Right renal cortex interstitium (tissue), 3 donors: ENCODE data around the gene KDELR1. TPM values are rescaled to one million over a fixed set of nuclear protein-coding genes. Genes with fewer than 3 reads are reported as not detected.
A peak's percentile ranks its signal among the peaks of the same experiment; 100 is the strongest.
"Not testable (repeated sequence)": the region's sequence is repeated elsewhere in the genome, so short reads cannot be mapped to it uniquely, and the experiment has no call there.

Experiments
- DNase-seq, 3 donors: peaks; one replicate each; pipeline ENCODE4 v3.0.0-alpha.2; 2013; ENCODE audit warnings: low read depth in 3 of 3, low spot score in 2 of 3
- polyA plus RNA-seq, 3 donors: library from polyadenylated mRNA; unstranded; fragments of 120-200 nt; gene quantifications; one replicate each; pipeline ENCODE4 v1.2.1, GENCODE V29; 2013; ENCODE audit not compliant: insufficient read length in 3 of 3

KDELR1 gene
- polyA plus RNA-seq, 3 donors, result 206 to 257 (median 218) TPM

DNA sequence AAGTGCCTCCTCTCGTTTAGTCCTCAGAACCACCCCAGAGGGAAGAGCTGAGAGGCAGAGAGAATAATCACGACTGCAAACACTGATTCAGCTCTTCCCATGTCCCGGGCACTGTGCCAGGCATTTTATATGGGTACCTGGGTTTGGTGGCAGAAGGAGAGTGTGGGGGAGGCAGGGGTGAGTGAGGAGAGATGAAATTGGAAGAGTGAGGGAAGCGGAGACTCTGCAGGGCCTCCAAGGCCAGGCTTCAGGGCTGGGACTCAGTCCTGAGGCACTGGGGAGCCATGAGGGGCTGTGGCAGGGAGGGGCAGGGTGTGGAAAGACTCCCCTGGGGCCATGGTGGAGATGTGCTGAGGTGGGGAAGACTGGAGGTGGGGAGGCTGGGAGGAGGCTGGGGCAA is 18.4 kb downstream of the KDELR1 start:
- DNase-seq, result no peak

DNA sequence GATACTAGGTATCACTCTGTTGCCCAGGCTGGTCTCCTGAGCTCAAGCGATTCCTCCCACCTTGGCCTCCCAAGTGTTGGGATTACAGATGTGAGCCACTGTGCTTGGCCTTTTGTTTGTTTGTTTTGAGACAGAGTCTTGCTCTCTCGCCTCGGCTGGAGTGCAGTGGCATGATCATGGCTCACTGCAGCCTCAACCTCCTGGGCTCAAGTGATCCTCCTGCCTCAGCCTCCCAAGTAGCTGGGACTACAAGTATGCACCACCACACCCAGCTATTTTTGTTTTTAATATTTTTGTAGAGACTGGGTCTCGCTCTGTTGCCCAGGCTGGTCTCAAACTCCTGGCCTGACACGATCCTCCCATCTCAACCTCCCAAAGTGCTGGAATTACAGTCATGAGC is 19.6 kb downstream of the KDELR1 start:
- DNase-seq, result not testable (repeated sequence)

DNA sequence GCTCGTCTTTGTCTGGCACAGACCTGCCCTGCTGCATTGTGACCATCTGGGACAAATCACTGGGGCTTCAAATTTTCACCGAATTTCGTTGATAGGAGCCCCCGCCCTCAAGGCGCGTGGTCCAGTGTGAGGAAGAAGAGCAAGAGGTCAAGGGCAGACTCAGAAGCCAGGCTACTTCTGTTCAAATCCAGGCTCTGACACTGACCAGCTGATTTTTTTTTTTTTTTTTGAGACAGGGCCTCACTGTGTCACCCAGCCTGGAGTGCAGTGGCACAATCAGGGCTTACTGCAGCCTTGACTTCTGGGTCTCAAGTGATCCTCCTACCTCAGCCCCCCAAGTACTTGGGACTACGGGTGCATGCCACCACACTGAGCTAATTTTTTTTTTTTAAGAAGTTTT is 20.0 kb downstream of the KDELR1 start:
- no peak for DNase-seq

DNA sequence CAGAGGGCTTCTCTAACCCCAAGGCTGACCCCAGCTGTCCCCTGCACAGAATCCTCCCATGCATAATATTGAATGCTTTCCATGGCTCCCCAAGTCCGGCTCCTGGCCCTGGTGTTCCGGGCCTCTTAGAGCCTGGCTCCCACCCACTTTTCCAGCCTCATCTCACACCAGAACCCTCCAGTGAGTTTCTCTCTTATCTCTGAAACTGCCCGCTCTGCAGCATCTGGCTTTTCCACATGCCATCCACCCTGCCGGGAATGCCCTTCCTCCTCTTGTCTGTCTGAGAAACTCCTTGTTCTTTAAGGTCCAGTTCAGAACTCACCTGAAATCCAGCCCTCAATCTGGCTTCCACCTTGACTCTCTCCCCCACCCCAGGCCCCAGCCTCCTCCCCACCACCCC is 20.4 kb downstream of the KDELR1 start:
- DNase-seq, result no peak

GRCh38 chr19:48368936-48369335 is 22.4 kb downstream of the KDELR1 start:
- DNase-seq, result no peak

- DNase-seq, result no peak
Observed at GRCh38 chr19:48367855-48368254, 23.5 kb downstream of the KDELR1 start.

DNA sequence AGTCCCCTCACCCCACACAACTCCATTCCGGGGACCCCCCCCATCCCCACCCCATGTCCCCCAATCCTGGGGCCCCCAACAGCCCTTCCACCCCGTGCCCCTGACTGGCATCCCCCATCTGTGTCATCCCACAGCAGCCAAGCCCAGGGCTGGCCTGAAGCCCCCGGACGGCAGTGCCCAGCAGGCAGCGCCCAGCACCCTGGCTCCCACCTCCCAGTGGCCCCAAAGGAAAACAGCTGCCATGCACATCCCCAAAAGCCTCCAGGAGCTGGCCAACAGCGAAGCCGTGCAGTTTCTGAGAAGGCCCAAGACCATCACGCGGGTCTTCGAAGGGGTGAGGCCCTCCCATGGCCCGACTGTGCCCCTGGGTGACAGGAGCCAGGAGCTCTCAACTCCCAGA is 25.7 kb downstream of the KDELR1 start:
- DNase-seq, result no peak

- no peak for DNase-seq
Observed at GRCh38 chr19:48364598-48365348, 26.6 kb downstream of the KDELR1 start.

DNA sequence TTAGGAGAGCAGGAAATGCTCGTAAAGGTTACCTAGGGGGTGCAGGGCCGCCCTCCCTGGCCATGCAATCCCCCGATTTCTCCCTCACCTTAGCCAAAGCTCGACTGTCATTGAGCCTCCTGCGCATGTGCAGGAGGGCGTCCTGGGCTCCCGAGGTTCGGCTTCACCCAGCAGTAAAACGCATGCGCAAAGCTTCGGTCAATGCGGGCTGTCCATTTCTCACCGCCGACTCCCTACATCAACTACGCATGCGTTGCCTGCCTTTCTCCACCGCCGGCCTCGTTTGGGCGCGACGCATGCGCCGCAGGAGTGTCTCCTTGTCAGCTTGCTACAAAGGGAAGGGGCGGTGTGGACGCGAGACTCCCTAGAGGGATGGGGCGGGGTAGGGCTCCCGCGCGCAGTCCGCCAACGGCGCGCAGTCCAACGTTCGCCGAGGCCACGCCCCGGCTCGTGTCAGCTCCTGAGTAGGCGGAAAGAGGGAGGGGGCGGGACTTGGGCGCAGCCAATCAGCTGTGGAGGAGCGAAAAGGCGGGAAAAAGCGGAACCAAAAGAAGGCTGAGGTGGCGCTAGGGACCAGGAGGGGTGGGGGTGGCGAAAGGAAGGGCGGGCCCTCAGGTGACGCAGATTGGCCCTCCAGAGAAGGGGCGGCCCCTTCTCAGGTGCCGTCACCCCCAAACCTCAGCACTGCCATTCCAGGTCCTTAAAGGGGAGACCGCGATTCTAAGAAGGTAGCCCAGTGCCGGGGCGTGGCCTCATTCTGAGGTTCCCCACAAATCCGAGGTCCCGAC is 27.3 kb downstream of the KDELR1 start, which contains the start of the genes SYNGR4 and TMEM143:
Gene SYNGR4, plus strand, starts transcription at position 558 of the 788 bp plus-strand sequence. CDS start 1,476 bp downstream, outside the sequence.
Gene TMEM143, minus strand, starts transcription at position 131 of the 788 bp plus-strand sequence. Its CDS starts 20 bp downstream, at position 111.
- DNase-seq, result peak; percentile 100

DNA sequence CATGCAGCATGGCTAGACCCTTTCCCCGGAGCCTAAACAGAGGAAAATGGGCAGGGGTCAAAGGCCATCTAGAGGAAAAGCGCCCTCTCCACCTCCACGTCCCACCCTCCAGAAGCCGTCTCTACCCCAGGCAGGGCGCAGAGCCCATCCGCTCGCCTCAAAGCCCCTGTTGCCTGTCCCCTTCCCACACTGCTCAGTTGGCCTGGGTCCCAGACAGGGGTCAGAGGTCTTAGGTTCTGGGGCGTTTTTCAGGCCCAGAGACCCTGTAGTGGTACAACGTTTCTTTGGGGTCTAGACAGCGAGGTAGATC is 27.9 kb downstream of the KDELR1 start:
- no peak for DNase-seq

DNA sequence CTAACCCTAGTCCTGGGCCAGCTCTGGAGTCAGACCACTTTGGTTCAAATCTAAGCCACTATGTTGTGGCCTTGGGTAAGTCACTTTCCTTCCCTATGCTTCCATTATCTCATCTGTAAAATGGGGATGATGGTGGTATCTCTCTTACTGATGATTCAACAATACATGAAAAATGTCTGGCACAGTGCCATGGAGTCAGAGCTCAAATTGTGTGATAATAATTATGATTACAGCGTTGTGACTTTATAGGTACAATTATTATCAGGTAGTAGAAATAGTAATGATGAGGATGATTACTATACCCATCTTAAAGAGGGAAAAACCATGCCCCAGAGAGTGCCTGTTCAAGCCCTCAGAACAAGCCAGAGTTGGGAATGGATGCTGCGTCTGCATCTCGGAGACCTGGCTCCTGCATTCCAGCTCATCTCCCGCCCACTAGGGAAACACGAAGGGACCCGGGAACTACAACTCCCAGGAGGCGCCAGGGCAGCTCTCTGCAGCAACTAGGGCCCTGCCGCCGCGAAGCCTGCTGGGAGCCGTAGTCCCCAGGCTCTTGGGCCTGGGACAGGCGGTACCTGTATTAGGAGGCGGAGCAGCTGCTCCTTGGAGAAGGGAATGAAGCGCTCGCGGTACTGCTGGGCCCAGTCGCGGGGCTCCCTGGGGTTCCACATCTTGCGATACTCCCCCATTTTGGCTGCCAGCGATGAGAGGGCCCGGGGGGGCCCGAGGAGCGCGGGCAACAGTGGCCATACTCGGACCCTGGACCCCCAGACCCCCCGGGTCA is 28.4 kb downstream of the KDELR1 start:
- DNase-seq, result peak; percentile 80 to 90 (median 83)

DNA sequence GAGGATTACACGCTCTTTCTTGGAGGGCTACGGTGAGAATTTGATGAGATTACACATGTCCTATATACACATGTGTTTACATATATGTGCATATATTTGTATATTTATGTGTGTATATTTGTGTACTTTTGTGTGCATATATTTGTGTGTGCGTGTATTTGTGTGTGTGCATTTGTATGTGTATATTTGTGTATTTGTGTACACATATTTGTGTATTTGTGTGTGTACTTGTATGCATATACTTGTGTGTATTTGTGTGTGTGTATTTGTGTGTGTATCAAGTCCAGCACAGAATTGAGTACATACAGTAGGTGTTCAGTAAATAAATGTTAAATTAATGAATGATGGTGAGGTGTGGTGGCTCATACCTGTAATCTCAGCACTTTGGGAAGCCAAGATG is 29.4 kb downstream of the KDELR1 start:
- no peak for DNase-seq

DNA sequence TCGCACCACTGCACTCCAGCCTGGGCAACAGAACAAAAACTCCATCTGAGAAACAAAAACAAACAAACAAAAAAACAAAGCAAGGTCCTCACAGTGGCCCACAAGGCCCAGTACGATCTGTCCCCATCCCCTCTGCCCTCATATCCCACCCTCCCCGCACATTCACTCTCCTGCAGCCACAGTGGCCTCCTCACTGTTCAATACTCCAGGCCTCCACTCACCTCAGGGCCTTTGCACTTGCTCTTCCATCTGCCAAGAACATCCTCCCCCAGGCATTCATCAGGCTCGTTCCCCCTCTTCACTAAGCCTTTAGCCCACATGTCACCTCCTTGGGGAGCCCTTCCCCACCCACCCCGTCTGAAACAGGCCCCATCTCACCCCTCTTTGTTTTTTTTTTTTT is 32.2 kb downstream of the KDELR1 start:
- no peak for DNase-seq

GRCh38 chr19:48355365-48355954 is 35.9 kb downstream of the KDELR1 start:
- DNase-seq, result no peak

DNA sequence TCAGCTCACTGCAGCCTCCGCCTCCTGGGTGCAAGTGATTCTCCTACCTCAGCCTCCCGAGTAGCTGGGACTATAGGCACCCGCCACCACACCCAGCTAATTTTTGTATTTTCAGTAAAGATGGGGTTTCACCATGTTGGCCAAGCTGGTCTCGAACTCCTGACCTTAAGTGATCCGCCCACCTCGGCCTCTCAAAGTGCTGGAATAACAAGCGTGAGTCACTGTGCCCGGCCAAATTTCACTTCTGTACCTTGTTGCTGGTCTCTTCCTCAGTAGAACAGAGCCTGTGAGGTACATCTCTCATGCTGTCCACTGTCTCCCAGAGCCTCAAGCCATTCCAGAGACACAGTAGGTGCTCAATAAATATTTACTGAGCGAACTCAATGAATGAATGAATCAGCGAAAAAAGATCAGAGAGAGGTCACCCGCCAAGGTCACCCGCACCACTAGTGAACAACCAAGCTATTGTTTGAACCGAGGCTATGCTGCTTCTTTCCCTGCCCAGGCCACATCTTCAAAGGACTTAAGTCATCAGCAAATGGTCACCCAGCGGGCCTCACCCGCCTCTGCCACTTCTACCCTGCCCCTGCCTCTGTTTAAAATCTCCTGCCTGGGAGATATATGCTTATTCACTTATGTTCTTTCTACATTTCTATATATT is 36.9 kb downstream of the KDELR1 start:
- no peak for DNase-seq

DNA sequence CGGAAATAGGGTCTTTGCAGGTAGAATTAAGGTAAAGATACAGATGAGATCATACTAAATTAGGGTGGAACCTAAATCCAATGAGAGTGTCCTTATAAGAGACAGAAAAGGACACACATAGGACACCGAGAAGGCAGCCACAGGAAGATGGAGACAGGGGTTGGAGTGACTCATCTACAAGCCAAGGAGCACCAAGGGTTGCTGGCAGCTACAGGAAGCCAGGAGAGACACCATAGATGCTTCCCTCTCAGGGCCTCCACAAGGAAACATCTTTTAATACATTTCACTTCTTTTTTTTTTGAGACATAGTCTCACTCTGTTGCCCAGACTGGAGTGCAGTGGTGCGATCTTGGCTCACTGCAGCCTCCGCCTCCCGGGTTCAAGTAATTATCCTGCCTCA is 37.7 kb downstream of the KDELR1 start:
- DNase-seq, result no peak

DNA sequence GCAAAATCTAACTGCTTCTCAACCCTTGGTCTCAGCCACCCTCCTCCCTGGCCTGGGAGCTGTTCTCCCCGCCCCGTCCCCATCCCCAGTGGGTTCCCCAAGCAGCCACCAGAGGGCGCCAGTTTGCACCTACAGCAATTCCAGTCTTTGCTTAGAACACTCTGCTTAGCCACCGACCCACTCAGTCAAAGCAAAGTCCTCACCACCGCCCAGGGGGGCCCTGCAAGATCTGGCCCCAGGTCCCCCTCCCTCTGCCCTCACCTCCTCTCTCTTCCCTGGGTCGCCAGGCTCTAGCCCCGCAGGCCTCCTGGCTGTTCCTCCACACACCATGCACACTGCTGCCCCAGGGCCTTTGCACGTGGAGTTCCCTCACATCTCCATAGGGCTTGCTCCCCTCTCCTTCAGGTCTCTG is 40.0 kb downstream of the KDELR1 start:
- no peak for DNase-seq

DNA sequence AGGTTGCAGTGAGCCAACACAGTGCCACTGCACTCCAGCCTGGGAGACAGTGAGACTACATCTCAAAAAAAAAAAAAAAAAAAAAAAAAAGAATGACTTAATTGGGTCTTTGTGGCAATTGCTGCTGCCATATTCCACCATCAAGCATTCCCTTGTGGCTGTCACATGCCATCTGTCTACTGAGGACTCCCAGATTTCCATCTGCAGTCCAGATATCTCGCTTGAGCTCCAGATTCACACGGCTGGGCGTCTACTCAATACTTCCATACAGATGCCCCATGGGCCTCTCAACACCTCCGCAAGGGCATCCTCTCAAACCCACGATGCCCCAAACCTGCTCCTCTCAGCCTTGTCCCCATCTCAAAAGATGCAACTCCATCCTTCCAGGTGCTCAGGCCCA is 40.5 kb downstream of the KDELR1 start:
- no peak for DNase-seq

- DNase-seq, result no peak
Observed at GRCh38 chr19:48348737-48349136, 42.6 kb downstream of the KDELR1 start.

- no peak for DNase-seq
Observed at GRCh38 chr19:48348045-48348444, 43.3 kb downstream of the KDELR1 start.
